GM19455 (cell line): Measurements from ENCODE around the gene MGAT4B.

Source experiments
- ATAC-seq: cut with Tn5 transposase; IDR thresholded peaks from one replicate; pipeline ENCODE4 v1.9.1; 2021; ENCODE audit not compliant: unreplicated experiment

MGAT4B gene

DNA sequence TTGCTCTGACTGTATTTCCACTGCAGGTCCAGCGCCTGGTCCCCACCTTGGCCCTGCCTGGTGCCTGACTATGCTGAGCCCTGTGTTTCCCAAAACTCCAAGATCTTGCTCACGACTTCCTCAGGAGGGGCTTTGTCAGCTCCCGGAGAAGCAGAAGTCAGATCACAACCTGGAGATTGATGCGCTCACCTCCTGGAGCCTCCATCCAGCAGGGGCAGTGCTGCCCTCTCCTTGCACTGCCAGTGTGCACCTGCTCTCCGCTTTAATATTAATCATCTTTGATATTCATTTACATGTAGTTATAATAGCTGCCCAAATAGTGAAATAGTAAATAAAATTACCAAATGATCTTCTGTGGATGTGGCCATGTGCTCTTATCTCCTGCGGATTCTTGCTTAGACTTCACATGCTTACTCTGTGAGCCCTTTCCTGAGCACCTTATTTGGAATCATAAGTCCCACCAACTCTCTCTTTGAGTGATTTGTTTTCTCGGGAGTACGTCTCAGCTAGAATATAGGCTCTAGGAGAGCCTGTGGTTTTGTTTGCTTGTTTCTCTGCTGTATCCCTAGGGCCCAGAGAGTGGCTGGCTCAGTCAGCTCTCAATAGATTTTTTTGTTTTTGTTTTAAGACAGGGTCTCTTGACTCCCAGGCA is 56.7 kb downstream of the MGAT4B start:
- ATAC-seq, result no peak

DNA sequence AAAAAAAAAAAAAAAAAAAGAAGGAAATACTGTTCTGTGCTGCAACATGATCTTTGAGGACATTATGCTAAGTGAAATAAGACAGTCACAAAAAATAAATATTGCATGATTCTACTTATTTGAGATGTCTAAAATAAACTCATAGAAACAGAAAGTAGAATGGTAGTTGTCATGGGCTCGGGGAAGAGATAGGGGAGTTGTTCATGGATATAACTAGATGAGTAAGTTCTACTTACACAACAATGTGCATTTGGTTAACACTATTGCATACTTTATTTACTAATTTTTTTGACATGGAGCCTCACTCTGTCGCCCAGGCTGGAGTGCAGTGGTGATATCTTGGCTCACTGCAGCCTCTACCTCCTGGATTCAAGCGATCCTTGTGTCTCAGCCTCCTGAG is 58.9 kb downstream of the MGAT4B start:
- no peak for ATAC-seq
